ENCODE data around the gene KLF4.

DNA sequence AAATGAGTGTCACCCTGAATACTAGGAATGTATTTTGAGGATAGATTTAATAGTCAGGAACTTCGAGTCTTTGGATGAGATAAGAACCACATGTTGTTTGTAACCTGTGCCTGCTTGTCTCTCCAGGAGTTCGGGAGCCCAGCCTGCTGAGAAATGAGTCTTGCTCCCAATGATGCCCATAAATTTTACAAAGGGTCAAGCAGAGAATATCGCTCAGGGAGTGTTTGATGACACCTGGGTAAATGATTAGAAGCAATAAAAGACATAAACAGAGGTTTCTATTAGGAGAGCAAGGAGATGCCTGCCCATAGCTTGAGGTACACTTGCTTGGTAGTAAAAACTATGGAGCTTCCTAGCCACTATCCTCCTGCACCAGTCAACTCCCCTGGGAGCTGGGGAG lies 46.9 kb upstream of the KLF4 start:
- TF ChIP-seq, protein P1, sequence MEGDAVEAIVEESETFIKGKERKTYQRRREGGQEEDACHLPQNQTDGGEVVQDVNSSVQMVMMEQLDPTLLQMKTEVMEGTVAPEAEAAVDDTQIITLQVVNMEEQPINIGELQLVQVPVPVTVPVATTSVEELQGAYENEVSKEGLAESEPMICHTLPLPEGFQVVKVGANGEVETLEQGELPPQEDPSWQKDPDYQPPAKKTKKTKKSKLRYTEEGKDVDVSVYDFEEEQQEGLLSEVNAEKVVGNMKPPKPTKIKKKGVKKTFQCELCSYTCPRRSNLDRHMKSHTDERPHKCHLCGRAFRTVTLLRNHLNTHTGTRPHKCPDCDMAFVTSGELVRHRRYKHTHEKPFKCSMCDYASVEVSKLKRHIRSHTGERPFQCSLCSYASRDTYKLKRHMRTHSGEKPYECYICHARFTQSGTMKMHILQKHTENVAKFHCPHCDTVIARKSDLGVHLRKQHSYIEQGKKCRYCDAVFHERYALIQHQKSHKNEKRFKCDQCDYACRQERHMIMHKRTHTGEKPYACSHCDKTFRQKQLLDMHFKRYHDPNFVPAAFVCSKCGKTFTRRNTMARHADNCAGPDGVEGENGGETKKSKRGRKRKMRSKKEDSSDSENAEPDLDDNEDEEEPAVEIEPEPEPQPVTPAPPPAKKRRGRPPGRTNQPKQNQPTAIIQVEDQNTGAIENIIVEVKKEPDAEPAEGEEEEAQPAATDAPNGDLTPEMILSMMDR (IDR thresholded peaks at IDR 0.05), result no peak
- TF ChIP-seq POLR2AphosphoS5 (IDR thresholded peaks at IDR 0.05), result no peak
- TF ChIP-seq POLR2A (IDR thresholded peaks at IDR 0.05), result no peak
